MM.1S (cell line): ENCODE measurements around the gene KCNJ15.

Experiments used
- EZH2phosphoT487 ChIP-seq: fragments of 300-600 bp; sonication (generic); IDR thresholded peaks from 2 replicates; pipeline ENCODE4 v1.6.1; 2018; ENCODE audit warnings: antibody characterized with exemption, low read length
- TF ChIP-seq, protein P1 (sequence below): fragments of 300-600 bp; sonication (generic); IDR thresholded peaks from 2 replicates; pipeline ENCODE4 v1.5.1; 2016; ENCODE audit warnings: antibody characterized with exemption, low read length, mixed read lengths

DNA sequence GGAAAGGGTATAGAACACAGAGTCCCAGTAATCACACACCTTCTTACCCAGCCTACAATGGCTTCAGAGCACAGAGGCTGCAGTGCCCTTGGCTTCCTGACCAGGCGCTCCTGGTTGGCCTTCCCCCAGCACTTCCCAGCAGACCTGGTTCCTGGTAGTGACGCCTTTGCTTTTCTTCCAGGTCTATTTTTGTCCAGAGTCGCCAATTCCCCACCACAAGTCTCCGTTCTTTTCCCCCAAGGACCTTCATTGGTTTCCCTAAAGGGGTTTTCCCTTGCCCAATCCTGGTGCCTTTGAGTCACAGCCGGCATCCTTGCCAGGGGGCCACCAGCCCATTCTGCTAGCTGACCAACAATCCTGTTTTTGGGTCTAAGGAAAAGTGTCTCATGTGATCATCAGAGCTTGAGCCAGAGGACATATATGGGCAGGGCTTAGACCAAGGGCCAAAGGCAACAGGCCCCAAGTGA is 84.8 kb downstream of the KCNJ15 start:
- TF ChIP-seq EZH2phosphoT487, result no peak
- TF ChIP-seq, protein P1, sequence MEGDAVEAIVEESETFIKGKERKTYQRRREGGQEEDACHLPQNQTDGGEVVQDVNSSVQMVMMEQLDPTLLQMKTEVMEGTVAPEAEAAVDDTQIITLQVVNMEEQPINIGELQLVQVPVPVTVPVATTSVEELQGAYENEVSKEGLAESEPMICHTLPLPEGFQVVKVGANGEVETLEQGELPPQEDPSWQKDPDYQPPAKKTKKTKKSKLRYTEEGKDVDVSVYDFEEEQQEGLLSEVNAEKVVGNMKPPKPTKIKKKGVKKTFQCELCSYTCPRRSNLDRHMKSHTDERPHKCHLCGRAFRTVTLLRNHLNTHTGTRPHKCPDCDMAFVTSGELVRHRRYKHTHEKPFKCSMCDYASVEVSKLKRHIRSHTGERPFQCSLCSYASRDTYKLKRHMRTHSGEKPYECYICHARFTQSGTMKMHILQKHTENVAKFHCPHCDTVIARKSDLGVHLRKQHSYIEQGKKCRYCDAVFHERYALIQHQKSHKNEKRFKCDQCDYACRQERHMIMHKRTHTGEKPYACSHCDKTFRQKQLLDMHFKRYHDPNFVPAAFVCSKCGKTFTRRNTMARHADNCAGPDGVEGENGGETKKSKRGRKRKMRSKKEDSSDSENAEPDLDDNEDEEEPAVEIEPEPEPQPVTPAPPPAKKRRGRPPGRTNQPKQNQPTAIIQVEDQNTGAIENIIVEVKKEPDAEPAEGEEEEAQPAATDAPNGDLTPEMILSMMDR, result no peak
